Measurements from ENCODE around the gene LRRC71.

- TF ChIP-seq, protein P1, sequence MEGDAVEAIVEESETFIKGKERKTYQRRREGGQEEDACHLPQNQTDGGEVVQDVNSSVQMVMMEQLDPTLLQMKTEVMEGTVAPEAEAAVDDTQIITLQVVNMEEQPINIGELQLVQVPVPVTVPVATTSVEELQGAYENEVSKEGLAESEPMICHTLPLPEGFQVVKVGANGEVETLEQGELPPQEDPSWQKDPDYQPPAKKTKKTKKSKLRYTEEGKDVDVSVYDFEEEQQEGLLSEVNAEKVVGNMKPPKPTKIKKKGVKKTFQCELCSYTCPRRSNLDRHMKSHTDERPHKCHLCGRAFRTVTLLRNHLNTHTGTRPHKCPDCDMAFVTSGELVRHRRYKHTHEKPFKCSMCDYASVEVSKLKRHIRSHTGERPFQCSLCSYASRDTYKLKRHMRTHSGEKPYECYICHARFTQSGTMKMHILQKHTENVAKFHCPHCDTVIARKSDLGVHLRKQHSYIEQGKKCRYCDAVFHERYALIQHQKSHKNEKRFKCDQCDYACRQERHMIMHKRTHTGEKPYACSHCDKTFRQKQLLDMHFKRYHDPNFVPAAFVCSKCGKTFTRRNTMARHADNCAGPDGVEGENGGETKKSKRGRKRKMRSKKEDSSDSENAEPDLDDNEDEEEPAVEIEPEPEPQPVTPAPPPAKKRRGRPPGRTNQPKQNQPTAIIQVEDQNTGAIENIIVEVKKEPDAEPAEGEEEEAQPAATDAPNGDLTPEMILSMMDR (IDR thresholded peaks at IDR 0.05), result no peak
- TF ChIP-seq POLR2A (IDR thresholded peaks at IDR 0.05), result no peak
Observed at GRCh38 chr1:156973417-156973816, 53.0 kb downstream of the LRRC71 start.

Data from testis (tissue), 2 donors.